ENCODE measurements around the gene FOXC1. TPM values are rescaled to one million over a fixed set of nuclear protein-coding genes. Genes with fewer than 3 reads are reported as not detected.

Gene FOXC1
- total and polyA plus RNA-seq, 9 of the 15 experiments (the other 6 are each of a cell fraction or from before 2014, with no cell fraction given) = not detected

GRCh38 chr6:1657116-1657770, 47.5 kb downstream of the FOXC1 start (continued):
- TF ChIP-seq ILF3 (IDR thresholded peaks at IDR 0.05; ENCODE audit: borderline replicate concordance) = no peak
- no peak for TF ChIP-seq TRIM24 (IDR thresholded peaks at IDR 0.05)
- no peak for TF ChIP-seq E2F1 (CRISPR knock-in tag; IDR thresholded peaks at IDR 0.05)
- TF ChIP-seq MCM3 (IDR thresholded peaks at IDR 0.05) = no peak
- TF ChIP-seq MLX (CRISPR knock-in tag; conservative IDR thresholded peaks at IDR 0.05) = no peak
- TF ChIP-seq MECOM (CRISPR knock-in tag; IDR thresholded peaks at IDR 0.05) = no peak

GRCh38 chr6:1657771-1658165, 48.1 kb downstream of the FOXC1 start:
- H3K36me3 ChIP-seq (ENCODE audit: control insufficient read depth, insufficient read depth, low read length) = no peaks in the 10 kb centered on the region
- no peak overlapping the region for H3K9ac ChIP-seq (ENCODE audit: insufficient read depth in 1 of 2, low read depth in 2 of 2, low read length in 2 of 2)
- H3K9me3 ChIP-seq (replicated peaks; ENCODE audit: control insufficient read depth, insufficient read depth, low read depth, low read length) = no peaks in the 10 kb centered on the region
- CTCF ChIA-PET (ENCODE audit: low intra/inter-chr PET ratio) = no interaction called here
- ATAC-seq (no peak), DNase-seq (ENCODE audit: extremely low read depth in 1 of 4, low spot score in 3 of 4) (no peak), FAIRE-seq (no peak)
- H3K4me3 ChIP-seq = no peak overlapping the region
- H3K79me2 ChIP-seq (ENCODE audit: control insufficient read depth, insufficient read depth, low read length) = no peaks in the 10 kb centered on the region
- no peaks in the 10 kb centered on the region for H3K9me1 ChIP-seq (ENCODE audit: control insufficient read depth, insufficient read depth, low read length)
- peaks cover 22 to 61% of the 10 kb centered on the region in 2 experiments for H3K27me3 ChIP-seq (ENCODE audit: control insufficient read depth in 2 of 2, insufficient read depth in 2 of 2, low read length in 2 of 2)
- intact Hi-C loops (cut with micrococcal nuclease) = no loop called here
- BruUV-seq (replicated peaks) = no TSS peak
- POLR2A ChIA-PET = no interaction called here
- 10% methylated on average over 7 of the region's 7 CpGs for WGBS (ENCODE audit: insufficient coverage, low coverage, missing lambda C conversion rate)
- H2AFZ ChIP-seq (ENCODE audit: low read depth, low read length) = no peak overlapping the region
- TF ChIP-seq GATAD2B (IDR thresholded peaks at IDR 0.05; ENCODE audit: borderline replicate concordance) (no peak), HMGN3 (IDR thresholded peaks at IDR 0.05; ENCODE audit: borderline replicate concordance, extremely low read depth, insufficient read length, low read depth, low read length) (no peak), ZNF717 (CRISPR knock-in tag; IDR thresholded peaks at IDR 0.05) (no peak), PTTG1 (tag; IDR thresholded peaks at IDR 0.05; ENCODE audit: low read depth) (no peak), PTBP1 (IDR thresholded peaks at IDR 0.05; ENCODE audit: low read depth, low read length) (no peak), NR2C1 (IDR thresholded peaks at IDR 0.05) (no peak), NR2C1 (tag; IDR thresholded peaks at IDR 0.05) (no peak), KHSRP (IDR thresholded peaks at IDR 0.05) (no peak), CXXC5 (CRISPR knock-in tag; IDR thresholded peaks at IDR 0.05) (no peak), ZNF766 (CRISPR knock-in tag; conservative IDR thresholded peaks at IDR 0.05) (no peak)
- H3K27ac ChIP-seq (ENCODE audit: extremely low read depth, low read depth, low read length) = no peak overlapping the region
- in situ Hi-C loops (cut with MboI) = no loop called here
- no peaks in the 10 kb centered on the region for H3K4me1 ChIP-seq (replicated peaks in 1 of 2; ENCODE audit: control insufficient read depth in 2 of 2, insufficient read depth in 2 of 2, low read length in 2 of 2)
- peaks cover 9% of the 10 kb centered on the region for H4K20me1 ChIP-seq (replicated peaks; ENCODE audit: control insufficient read depth, insufficient read depth, low read length)
- no peak overlapping the region for H3K4me2 ChIP-seq (ENCODE audit: insufficient read depth, low read length)

Measured in K562 (cell line).